Activated T-cell treated with anti-CD3 and anti-CD28 coated beads, Interleukin-2, amount 50 U/mL, for 1 hour (primary cell): ENCODE measurements around the gene R3HDM4.
"Not testable (repeated sequence)": the region's sequence is repeated elsewhere in the genome, so short reads cannot be mapped to it uniquely, and the experiment has no call there.

Experiments
- DNase-seq: peaks from one replicate; pipeline ENCODE4 v3.0.0-alpha.2; 2020

R3HDM4 gene

GRCh38 chr19:913080-913748, at the start of gene R3HDM4:
TSS of gene R3HDM4 (minus strand) at chr19:913219. CDS start at chr19:913157, 62 bp downstream.
- DNase-seq = peak; percentile 90

- no peak for DNase-seq
These were observed 49.0 kb upstream of the R3HDM4 start for GRCh38 chr19:961866-962620.

- DNase-seq = no peak
These were observed 47.6 kb upstream of the R3HDM4 start for GRCh38 chr19:960601-960938.

- DNase-seq = no peak
These were observed 47.0 kb upstream of the R3HDM4 start for GRCh38 chr19:960020-960419.

DNA sequence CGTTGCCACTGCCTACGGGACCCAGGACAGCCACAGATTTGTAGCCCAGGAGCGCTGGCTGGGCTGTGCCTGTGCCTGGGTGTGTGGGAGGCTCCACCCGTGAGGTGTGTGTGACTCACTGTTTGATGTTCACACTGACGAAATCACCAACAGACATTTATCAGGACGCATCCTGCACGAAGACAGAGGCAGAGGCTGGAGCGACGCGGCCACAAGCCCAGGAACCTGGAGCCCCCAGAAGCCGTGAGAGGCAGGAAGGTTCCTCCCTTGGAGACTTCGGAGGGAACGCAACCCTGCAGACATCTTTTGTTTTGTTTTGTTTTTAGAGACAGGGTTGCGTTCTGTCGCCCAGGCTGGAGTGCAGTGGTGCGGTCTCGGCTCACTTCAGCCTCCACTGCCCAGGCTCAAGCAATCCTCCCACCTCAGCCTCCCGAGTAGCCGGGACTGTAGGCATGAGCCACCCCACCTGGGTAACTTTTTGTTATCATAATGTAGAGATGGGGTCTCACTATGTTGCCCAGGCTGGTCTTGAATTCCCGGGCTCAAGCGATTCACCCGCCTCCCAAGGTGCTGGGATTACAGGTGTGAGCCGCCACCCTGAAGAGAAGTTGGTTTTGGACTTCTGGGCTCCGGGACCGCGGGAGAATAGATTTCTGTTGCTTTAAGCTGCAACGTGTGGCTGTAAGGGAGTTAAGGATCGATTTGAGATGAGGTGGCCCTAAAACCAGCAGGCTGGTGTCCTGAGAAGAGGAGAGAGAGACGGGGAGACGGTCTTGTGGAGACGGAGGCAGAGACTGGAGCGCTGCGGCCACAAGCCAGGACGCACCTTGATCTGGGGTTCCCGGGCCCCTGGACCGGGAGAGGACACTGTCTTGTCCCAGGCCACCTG, 46.2 kb upstream of the R3HDM4 start:
- DNase-seq = no peak

GRCh38 chr19:957578-957977, 44.6 kb upstream of the R3HDM4 start:
- DNase-seq = not testable (repeated sequence)

DNA sequence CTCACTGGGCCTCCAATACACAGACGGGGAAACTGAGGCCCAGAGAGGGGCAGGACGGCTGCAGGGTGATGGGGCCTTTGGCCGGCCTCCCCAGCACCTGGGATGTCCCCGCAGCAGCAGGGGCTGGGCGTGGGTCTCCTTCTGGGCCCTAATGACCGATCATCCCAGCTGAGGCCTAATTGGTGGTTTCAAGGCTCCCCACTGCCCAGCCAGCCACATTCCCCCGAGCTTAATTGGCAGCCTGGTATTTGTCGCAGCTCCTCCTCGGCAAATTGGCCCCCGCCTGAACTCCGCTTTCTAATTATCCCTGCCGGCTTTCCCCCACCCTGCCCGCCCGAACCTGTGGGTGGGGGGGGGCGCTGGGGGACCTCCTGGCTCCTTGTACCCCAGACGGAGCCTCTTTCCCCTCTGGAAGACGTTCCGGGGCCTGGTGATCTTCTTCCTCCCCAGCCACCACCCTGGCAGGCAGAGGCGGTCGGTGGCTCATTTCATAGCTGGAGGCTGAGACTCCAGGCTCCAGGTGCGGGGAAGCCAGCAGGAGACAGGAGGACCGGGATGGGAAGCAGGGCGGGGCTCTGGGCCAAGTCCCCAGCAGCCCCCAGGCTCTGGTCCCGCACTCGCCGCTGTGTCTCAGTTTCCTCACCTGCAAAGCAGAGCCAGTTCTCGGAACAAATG, 43.9 kb upstream of the R3HDM4 start:
- DNase-seq = no peak

GRCh38 chr19:955803-956765, 43.1 kb upstream of the R3HDM4 start:
- no peak for DNase-seq

- DNase-seq = no peak
These were observed 41.9 kb upstream of the R3HDM4 start for GRCh38 chr19:954672-955494.

DNA sequence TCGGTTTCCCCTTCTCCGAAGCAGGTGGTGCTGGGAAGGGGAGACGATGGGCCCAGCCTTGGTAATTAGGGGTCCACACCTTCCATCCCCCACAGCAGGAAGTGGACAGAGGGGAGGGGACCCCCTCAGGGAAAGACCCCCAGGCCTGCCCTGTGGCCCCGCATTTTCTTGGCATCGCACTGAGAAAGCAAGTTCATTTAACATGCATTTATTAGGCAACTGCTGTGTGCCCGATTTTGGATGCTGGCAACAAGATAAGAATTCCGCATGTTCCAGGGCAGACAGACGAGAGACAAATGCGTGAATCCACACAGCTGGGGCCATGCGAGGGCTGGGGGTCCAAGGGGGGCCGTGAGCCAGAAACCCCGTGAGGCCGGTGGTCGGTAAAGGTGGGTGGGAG, 41.3 kb upstream of the R3HDM4 start:
- no peak for DNase-seq

DNA sequence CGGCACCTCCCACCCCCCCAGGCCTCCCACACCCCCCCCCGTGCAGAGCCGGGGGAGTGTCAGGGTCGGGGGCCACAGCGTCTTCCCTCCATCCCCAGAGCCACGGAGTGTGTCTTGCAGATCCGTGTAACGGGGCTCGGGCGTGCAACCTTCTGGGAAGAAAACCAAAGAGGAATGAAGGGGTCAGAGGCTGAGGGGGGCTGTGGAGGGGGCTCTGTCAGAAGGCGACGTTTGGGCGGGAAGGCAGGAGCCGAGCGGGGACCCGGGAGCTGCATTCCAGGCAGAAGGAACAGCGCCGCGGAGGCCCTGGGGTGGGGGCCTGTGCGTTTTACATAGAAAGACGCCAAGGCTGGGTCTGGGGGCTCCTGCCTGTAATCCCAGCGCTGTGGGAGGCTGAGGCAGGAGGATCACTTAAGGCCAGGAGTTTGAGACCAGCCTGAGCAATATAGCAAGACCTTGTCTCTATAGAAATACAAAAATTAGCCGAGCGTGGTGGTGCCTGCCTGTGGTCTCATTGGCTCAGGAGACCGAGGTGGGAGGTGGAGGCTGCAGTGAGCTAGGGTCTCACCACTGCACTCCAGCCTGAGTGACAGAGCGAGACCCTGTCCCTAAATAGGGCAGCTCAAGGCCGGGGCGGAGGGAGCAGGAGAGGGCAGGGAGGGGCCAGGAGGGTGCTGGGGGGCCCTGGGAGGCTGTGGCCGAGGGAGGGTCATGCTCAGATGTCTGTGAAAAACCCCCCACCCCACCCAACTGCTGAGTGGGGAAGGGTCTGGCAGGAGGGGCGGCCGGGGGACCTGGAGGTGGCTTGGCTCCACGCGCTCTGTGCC, 40.6 kb upstream of the R3HDM4 start:
- no peak for DNase-seq

GRCh38 chr19:952680-953444, 39.8 kb upstream of the R3HDM4 start:
- DNase-seq = no peak

GRCh38 chr19:952049-952679, 39.1 kb upstream of the R3HDM4 start:
- DNase-seq = no peak

DNA sequence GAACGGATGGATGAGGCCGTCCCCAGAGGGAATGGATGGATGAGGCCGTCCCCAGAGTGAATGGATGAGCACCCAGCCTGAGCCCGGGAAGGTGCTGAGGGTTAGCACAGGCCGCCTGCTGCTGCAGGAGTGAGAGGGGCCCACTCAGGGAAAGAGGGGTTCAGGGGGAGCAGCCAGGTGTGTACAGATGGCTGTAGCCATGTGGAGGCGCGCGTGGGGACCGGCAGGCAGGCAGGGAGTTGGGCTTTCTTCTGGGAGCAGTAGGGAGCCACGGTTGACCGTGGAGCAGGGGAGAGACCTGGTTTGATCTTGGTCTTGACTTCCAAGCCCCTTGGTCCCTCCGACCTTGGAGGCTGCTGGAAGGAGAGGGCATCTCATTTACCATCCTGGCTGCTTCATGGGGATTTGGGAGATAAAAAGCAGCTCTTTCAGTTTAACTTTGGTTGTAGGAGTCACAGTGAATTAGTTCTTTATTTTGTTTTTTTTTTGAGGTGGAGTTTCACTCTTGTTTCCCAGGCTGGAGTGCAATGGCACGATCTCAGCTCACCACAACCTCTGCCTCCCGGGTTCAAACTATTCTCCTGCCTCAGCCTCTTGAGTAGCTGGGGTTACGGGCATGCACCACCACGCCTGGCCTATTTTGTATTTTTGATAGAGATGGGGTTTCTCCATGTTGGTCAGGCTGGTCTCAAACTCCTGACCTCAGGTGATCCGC, 37.5 kb upstream of the R3HDM4 start:
- no peak for DNase-seq

DNA sequence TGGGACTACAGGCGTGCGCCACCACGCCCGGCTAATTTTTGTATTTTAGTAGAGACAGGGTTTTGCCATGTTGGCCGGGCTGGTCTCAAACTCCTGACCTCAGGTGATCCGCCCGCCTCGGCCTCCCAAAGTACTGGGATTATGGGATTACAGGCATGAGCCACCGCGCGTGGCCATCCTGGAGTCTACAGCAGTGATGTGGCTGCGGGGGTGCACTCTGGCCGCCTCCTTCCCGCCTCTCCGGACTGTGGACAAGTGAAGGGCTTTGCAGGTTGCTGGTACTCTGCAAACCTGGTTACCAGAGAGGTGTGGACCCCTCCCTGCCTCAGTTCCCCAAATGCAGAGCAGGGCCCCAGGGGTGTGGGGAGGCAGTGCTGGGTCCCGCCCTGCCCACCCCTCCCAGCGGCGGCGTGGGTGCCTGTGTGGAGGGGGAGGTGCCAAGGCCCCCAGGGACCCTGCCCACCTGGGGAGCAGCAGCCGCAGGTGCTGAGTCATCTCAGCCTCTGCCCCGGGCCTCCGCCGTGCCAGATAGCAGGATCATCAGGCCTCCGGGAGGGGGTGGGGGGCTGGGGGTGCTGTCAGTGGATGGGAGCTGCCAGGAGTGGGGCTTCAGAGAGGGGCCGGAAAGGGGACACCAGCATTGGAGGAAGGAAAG, 36.0 kb upstream of the R3HDM4 start:
- DNase-seq = no peak

- no peak for DNase-seq
These were observed 34.9 kb upstream of the R3HDM4 start for GRCh38 chr19:947707-948539.
